Gastrocnemius medialis (tissue), 4 donors: ENCODE measurements around the gene DDX1. TPM values are rescaled to one million over a fixed set of nuclear protein-coding genes. Genes with fewer than 3 reads are reported as not detected.

ENCODE experiments used
- ATAC-seq, 2 donors: fragments of 150-250 bp; one replicate each; pipeline ENCODE4 v1.9.1; 2016
- DNase-seq, 2 donors: peaks; one replicate each; pipeline ENCODE4 v3.0.0-alpha.2; 2019
- H3K27ac ChIP-seq, 4 donors: fragments of 200-600 bp; sonication (generic); 1 replicate in 1 of 4; 2 replicates in 3 of 4; pipeline ENCODE4 v1.5.1; 2016 to 2018; ENCODE audit warnings: mild to moderate bottlenecking in 2 of 4, moderate library complexity in 1 of 4
- H3K27me3 ChIP-seq, 3 donors: fragments of 200-600 bp; sonication (generic) in 2 of 3; 1 replicate in 1 of 3; 2 replicates in 2 of 3; pipeline versions ENCODE4 v1.5.1 to v1.6.0; 2016 to 2019; ENCODE audit warnings: mild to moderate bottlenecking in 1 of 3, moderate library complexity in 1 of 3
- H3K36me3 ChIP-seq, 2 donors: fragments of 200-600 bp; sonication (generic) in 1 of 2; one replicate each; pipeline ENCODE4 v1.5.1; 2017 to 2018
- H3K4me1 ChIP-seq, 2 donors: fragments of 200-600 bp; sonication (generic) in 1 of 2; one replicate each; pipeline ENCODE4 v1.5.1; 2016 to 2017; ENCODE audit warnings: mild to moderate bottlenecking in 2 of 2
- H3K4me3 ChIP-seq, 4 donors: fragments of 200-600 bp; sonication (generic) in 3 of 4; 1 replicate in 1 of 4; 2 replicates in 3 of 4; pipeline ENCODE4 v1.5.1; 2016 to 2019; ENCODE audit warnings: mild to moderate bottlenecking in 2 of 4
- H3K9me3 ChIP-seq, 3 donors: fragments of 200-600 bp; sonication (generic) in 2 of 3; 1 replicate in 1 of 3; 2 replicates in 2 of 3; pipeline ENCODE4 v1.5.1; 2016 to 2019
- POLR2A ChIP-seq, 2 donors: fragments of 450-650 bp; IDR thresholded peaks; one replicate each; pipeline ENCODE4 v1.6.1; 2017; ENCODE audit warnings: antibody characterized with exemption in 2 of 2, mild to moderate bottlenecking in 2 of 2, moderate library complexity in 2 of 2
- in situ Hi-C, 4 donors: fragments of 200-750 bp; cut with MboI; loops; one replicate each; pipeline versions ENCODE4 v1.15.0 to v1.8.0; 2017; ENCODE audit warnings: low sequenced_read_pairs in 4 of 4
- intact Hi-C: fragments of 100-400 bp; cut with DNase I; formaldehyde crosslinking; loops from one replicate; pipeline ENCODE4 v1.15.1; 2023; ENCODE audit warnings: low total_unique reads
- total RNA-seq, 4 donors: library from RNA; depleted of rRNA; stranded (reverse); fragments of >200 nt; gene quantifications; one replicate each; pipeline versions ENCODE4 v1.1.0 to v1.2.3, GENCODE V29; 2016
- TF ChIP-seq, protein P1 (sequence below), 5 experiments: fragments of 450-650 bp in 3 of 5; fragments of 200-600 bp in 2 of 5; sonication (generic) in 2 of 5; IDR thresholded peaks in 4 of 5; conservative IDR thresholded peaks in 1 of 5; 1 replicate in 4 of 5; 2 replicates in 1 of 5; pipeline ENCODE4 v1.5.1; 2016 to 2019; ENCODE audit warnings: antibody characterized with exemption in 5 of 5, mild to moderate bottlenecking in 3 of 5, moderate library complexity in 3 of 5

The DDX1 gene
- total RNA-seq, 4 donors from 2014 or later: 72.8 to 108 (median 88.6) TPM

DNA sequence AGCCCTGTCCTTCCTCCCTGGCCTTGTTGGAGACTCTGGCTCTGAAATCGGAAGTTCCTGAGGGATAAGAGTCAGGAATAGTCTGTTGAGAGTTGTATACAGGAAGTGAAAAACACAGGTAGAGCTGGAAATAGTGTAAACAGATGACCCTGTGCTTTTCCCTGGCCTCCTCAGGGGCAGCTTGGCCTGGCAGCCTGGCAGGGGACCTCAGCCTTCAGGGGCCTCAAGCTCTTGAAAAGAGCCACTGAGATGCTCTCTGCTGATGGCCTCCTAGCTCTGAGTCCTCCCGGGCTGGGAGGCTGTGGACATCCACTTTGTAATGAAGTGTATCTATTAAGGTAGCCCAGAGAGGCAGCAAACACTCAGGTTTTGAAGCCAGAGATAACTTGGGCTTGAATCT lies 79.3 kb downstream of the DDX1 start:
- in situ Hi-C loops: no loop called here
- intact Hi-C loops: no loop called here
- no peak for TF ChIP-seq POLR2A (IDR thresholded peaks at IDR 0.05)
- TF ChIP-seq, protein P1, sequence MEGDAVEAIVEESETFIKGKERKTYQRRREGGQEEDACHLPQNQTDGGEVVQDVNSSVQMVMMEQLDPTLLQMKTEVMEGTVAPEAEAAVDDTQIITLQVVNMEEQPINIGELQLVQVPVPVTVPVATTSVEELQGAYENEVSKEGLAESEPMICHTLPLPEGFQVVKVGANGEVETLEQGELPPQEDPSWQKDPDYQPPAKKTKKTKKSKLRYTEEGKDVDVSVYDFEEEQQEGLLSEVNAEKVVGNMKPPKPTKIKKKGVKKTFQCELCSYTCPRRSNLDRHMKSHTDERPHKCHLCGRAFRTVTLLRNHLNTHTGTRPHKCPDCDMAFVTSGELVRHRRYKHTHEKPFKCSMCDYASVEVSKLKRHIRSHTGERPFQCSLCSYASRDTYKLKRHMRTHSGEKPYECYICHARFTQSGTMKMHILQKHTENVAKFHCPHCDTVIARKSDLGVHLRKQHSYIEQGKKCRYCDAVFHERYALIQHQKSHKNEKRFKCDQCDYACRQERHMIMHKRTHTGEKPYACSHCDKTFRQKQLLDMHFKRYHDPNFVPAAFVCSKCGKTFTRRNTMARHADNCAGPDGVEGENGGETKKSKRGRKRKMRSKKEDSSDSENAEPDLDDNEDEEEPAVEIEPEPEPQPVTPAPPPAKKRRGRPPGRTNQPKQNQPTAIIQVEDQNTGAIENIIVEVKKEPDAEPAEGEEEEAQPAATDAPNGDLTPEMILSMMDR (IDR thresholded peaks at IDR 0.05 in 4 of 5, conservative IDR thresholded peaks at IDR 0.05 in 1 of 5): no peak
- no peak overlapping the region for H3K27ac ChIP-seq
- no peaks in the 10 kb centered on the region for H3K27me3 ChIP-seq
- no peaks in the 10 kb centered on the region for H3K4me1 ChIP-seq
- H3K9me3 ChIP-seq: no peaks in the 10 kb centered on the region
- H3K36me3 ChIP-seq: no peaks in the 10 kb centered on the region
- H3K4me3 ChIP-seq: no peak overlapping the region
- DNase-seq: no peak
- no peak for ATAC-seq

DNA sequence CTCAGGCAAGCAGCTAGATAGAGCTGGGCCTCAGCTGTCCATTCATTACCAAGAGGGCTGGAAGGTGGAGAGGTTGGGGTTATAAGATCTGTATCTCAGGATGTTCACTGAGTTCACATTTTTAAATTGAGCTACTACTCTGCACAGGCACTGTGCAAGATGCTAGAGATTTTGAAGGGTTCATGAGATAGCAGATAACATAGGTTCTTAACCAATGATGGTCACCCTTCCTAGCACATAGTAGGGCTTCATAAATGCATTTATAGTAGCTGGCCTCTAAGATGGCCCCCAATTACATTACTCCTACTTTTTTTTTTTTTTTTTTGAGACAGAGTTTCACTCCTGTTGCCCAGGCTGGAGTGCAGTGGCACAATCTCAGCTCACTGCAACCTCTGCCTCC lies 79.7 kb downstream of the DDX1 start:
- H3K4me1 ChIP-seq: no peaks in the 10 kb centered on the region
- in situ Hi-C loops: no loop called here
- no peak for TF ChIP-seq POLR2A (IDR thresholded peaks at IDR 0.05)
- TF ChIP-seq, protein P1 (IDR thresholded peaks at IDR 0.05 in 4 of 5, conservative IDR thresholded peaks at IDR 0.05 in 1 of 5): no peak
- no peak overlapping the region for H3K4me3 ChIP-seq
- H3K27me3 ChIP-seq: no peaks in the 10 kb centered on the region
- DNase-seq: no peak
- H3K9me3 ChIP-seq: no peaks in the 10 kb centered on the region
- ATAC-seq: no peak
- intact Hi-C loops: no loop called here
- no peak overlapping the region for H3K27ac ChIP-seq
- H3K36me3 ChIP-seq: no peaks in the 10 kb centered on the region

DNA sequence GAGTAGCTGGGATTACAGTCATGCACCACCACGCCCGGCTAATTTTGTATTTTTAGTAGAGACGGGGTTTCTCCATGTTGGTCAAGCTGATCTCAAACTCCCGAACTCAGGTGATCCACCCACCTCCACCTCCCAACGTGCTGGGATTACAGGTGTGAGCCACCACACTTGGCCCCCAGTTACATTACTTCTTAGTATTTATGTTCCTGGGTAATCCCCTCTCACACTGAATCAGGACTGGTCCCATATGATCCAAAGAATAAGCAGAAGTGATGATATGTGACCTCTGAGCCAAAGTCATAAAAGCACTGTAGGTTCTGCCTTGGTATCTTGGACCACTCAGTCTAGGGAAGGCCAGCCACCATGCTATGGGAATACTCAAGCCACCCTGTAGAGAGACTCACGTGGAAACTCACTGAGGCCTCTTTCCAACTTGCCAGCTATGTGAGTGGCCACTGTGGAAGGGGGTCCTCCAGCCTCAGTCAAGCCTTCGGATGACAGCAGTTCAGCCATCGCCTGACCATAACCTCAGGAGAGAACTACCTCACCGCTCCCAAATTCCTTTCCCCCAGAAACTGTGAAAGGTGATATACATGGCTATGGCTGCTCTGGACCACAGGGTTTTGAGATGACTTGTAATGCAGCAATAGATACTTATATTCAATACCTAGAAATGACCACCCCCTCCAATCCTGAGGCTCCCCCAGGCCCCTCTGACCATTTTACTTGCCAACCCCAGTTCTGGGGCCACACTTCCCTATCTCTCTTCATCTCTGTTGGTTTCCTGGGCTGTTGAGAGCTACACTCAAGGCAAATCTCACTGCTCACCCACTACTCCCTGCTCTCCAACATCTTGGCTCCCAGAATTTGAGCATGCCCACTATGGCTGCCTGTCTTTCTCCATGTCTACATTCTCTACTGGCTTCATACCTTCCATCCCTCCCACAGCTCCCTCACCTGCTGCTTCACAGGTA lies 80.5 kb downstream of the DDX1 start:
- no peak for ATAC-seq
- H3K9me3 ChIP-seq: no peaks in the 10 kb centered on the region
- no peaks in the 10 kb centered on the region for H3K27me3 ChIP-seq
- in situ Hi-C loops: no loop called here
- no peak for DNase-seq
- intact Hi-C loops: no loop called here
- H3K36me3 ChIP-seq: no peaks in the 10 kb centered on the region
- no peaks in the 10 kb centered on the region for H3K4me1 ChIP-seq
- no peak overlapping the region for H3K27ac ChIP-seq
- no peak for TF ChIP-seq POLR2A (IDR thresholded peaks at IDR 0.05)
- TF ChIP-seq, protein P1 (IDR thresholded peaks at IDR 0.05 in 4 of 5, conservative IDR thresholded peaks at IDR 0.05 in 1 of 5): no peak
- no peak overlapping the region for H3K4me3 ChIP-seq

DNA sequence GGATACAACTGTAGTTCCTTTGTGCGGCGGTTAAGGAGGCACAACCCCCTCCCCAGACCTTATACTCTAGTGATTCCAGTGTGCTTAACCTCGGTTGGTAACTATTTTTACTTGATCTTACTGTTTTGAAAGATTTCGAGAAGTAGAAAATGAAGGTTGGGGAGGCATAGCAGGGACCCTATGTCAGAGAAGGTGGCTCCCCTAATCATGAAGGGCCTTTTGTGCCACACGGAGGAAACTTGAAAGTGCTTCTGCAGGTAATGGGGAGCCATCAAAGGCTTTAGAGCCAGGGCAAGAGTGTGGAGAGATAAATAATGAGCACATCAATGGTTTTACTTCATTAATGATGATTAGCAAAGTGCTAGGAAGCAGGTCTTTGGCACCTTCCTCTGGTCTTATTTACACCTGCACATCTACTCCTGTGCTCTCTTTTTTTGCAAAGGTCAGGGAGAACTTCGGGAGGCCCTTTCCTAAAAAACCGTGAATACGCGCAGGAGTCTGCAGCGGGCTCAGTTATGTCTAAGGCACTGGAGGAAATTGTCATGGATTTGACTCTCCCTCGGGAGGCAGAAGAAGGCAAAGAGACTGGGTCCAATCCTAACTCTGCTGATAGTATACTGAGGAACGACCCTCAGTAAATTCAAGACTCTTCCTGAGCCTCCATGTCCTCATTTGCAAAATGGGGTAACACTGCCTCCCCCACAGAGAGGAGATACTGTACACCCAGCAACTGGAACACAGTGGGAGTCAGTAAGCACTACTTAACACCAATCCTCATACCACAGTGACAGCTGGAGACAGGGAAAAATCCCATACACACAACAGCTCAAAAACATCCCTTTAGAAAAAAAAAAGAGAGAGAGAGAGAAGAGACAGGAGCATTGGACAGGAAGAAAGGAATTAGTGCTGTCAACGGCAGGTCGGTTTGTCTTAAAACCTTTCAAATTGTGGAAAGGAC lies 81.6 kb downstream of the DDX1 start:
- Histone ChIP-seq H3K9me3 (no peaks in the 10 kb centered on the region), H3K27ac (no peak overlapping the region), H3K4me3 (no peak overlapping the region), H3K36me3 (no peaks in the 10 kb centered on the region), H3K27me3 (no peaks in the 10 kb centered on the region), H3K4me1 (no peaks in the 10 kb centered on the region)
- no peak for ATAC-seq
- no peak for DNase-seq
- in situ Hi-C loops (no loop called here), intact Hi-C loops (no loop called here)
- no peak for TF ChIP-seq POLR2A (IDR thresholded peaks at IDR 0.05)
- TF ChIP-seq, protein P1 (IDR thresholded peaks at IDR 0.05 in 4 of 5, conservative IDR thresholded peaks at IDR 0.05 in 1 of 5): no peak
